HEK293T (cell line): ENCODE results near the gene GLT8D1.

ENCODE experiments used
- ARNT ChIP-seq: fragments of 450-650 bp; IDR thresholded peaks from 2 replicates; pipeline ENCODE4 v1.6.1; 2017; ENCODE audit warnings: mild to moderate bottlenecking
- BHLHE40 ChIP-seq: fragments of 450-650 bp; IDR thresholded peaks from 2 replicates; pipeline ENCODE4 v1.6.1; 2016; ENCODE audit warnings: mild to moderate bottlenecking, moderate library complexity, borderline replicate concordance
- CTBP1 ChIP-seq: fragments of 450-650 bp; IDR thresholded peaks from 2 replicates; pipeline ENCODE4 v1.6.1; 2016; ENCODE audit warnings: borderline replicate concordance
- ELF4 ChIP-seq: fragments of 450-650 bp; IDR thresholded peaks from 2 replicates; pipeline ENCODE4 v1.6.1; 2017; ENCODE audit warnings: antibody characterized with exemption
- FOXA1 ChIP-seq: fragments of 450-650 bp; IDR thresholded peaks from 2 replicates; pipeline ENCODE4 v1.6.1; 2016; ENCODE audit warnings: mild to moderate bottlenecking
- FOXK2 ChIP-seq: fragments of 450-650 bp; IDR thresholded peaks from 2 replicates; pipeline ENCODE4 v1.6.1; 2016; ENCODE audit warnings: mild to moderate bottlenecking
- LEF1 ChIP-seq: fragments of 450-650 bp; IDR thresholded peaks from 2 replicates; pipeline ENCODE4 v1.6.1; 2017; ENCODE audit warnings: mild to moderate bottlenecking, borderline replicate concordance
- SP1 ChIP-seq: fragments of 450-650 bp; IDR thresholded peaks from 2 replicates; pipeline ENCODE4 v1.6.1; 2017
- TARDBP ChIP-seq: fragments of 450-650 bp; IDR thresholded peaks from 2 replicates; pipeline ENCODE4 v1.6.1; 2016
- ZNF384 ChIP-seq: fragments of 450-650 bp; IDR thresholded peaks from 2 replicates; pipeline ENCODE4 v1.6.1; 2016

GRCh38 chr3:52731590-52731989, 26.0 kb upstream of the GLT8D1 start:
- TF ChIP-seq FOXK2 (no peak), TARDBP (no peak), BHLHE40 (no peak), ZNF384 (no peak), SP1 (no peak), ELF4 (no peak), FOXA1 (no peak), LEF1 (no peak), CTBP1 (no peak), ARNT (no peak)
